GM19372 (cell line): ENCODE measurements around the gene TMEM161B.
"Not testable (repeated sequence)": the region's sequence is repeated elsewhere in the genome, so short reads cannot be mapped to it uniquely, and the experiment has no call there.

Experiments
- ATAC-seq: cut with Tn5 transposase; IDR thresholded peaks from one replicate; pipeline ENCODE4 v1.9.1; 2021; ENCODE audit warnings: mild to moderate bottlenecking, low read depth, moderate library complexity; ENCODE audit not compliant: unreplicated experiment

The TMEM161B gene

DNA sequence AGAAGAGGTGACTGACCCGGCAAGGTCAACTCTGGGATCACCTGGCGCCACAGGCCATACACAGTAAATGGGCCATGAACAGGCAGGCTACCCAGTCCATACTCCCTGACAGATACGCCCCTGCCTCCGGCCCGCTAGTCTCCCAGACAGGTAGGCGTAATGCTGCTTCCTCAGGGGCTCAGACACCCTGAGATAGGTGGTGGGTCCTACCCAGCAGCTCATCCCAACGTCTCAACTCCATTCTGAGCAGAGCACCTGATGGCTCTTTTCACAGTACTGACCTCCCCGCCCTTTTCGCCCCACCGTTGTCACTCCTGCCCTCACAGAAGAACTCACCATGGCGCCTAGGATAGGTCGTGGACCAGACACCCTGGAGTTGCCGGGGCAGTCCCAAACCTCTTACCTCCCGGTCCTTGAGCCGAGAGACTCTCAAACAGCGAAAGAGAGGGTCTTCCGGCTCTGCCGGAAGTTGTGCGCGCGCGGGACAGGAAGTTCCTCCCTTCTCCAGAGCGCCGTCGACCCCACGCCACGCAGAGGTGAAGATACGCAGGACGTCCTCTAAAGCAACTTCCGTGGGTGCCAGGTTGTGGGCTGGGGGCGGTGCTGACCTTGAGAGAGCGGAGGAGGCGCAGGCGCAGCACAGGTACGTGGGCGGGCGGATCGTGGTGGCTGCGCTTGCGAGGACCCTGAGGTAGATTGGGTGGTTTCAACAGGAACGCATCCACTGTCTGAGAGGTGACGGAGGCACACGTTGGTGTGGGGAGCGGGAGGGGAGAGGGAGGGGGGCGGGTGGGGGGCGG, at the start of gene TMEM161B:
TMEM161B (minus strand) TSS at position 461 of the 800 bp plus-strand sequence; CDS start at position 339, 122 bp downstream.
- peak; percentile 98 for ATAC-seq

DNA sequence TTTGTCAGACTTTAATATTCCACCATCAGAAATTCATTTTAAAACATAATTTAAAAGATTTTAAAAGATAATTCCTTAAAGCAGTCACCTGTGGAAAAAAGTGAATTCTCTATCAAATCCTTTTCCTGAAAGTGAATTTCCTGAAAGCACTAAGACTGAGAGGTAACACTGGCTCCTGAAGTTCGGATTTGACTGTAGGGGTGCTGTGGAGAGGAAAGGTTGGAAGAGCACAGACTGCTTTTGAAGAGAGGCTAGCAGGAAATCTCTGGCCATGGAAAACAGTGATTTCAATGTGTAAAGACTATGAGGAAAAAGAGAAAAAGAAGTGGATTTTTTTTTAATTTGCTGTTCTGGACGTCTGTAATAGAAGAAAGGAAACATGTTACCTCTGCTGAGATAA, 35.7 kb upstream of the TMEM161B start:
- ATAC-seq, result no peak

DNA sequence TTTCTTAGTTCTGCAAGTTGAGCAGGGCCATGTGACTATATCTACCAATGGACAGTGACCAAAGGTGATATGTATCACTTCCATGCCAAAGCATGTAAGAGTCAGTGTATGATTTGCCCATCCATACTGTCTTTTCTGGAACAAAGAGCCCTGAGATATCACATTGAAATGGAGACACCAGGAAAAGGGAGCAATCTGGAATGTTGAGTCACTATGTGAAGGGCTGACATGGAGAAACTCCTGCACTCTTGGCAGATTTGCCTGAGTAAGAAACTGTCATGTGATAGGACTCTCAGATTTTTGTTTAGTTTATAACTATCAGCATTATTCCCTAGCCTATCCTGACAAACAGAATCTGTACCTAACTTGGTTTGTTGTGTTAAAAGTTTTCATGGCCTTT, 29.8 kb upstream of the TMEM161B start:
- no peak for ATAC-seq

DNA sequence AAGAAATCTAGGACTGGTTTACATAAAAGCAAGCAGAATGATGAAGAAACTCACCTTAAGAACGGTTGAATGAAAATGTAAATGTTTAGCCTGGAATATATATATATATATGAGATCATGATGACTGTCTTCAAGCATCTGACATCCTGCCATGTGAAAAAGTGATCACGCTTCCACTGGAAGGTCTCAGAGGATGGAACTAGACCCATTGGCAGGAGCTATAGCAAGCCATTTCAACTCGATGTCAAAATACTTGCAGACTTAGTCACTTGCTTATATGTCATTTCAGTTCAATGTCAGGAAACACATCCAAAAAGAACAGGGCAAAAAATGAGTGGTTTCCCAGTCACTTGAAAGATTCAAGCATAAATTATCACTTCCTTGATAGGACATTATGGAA, 22.2 kb upstream of the TMEM161B start:
- no peak for ATAC-seq

DNA sequence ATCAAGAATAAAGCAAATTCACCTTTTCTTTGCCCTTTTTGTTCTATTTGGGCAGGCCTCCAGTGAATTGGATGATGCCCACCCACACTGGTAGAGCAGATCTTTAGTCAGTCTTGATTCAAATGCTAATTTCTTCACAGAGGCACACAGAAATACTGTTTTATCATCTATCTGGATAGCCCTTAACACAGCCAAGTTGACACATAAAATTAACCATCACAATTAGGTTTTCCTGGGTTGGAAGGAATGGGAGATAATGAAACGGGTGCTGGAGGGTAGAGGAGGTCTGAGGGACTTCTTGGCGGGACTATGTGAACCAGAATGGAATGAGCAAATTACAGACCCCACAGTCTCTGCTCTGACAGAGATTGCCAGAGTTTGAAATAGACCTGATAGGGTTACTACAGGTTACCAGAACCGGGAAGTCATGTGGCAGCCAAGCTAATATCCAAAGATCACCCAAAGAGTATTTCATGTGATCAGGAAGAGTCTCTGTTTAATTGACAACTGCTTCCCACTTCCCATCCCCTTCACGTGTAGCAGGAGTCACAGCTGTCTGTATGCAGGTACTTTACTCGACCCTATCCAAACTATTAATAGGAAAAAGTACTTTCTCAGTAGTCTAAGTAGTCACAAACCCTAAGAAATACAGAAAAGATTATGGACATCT, 20.0 kb upstream of the TMEM161B start:
- no peak for ATAC-seq

DNA sequence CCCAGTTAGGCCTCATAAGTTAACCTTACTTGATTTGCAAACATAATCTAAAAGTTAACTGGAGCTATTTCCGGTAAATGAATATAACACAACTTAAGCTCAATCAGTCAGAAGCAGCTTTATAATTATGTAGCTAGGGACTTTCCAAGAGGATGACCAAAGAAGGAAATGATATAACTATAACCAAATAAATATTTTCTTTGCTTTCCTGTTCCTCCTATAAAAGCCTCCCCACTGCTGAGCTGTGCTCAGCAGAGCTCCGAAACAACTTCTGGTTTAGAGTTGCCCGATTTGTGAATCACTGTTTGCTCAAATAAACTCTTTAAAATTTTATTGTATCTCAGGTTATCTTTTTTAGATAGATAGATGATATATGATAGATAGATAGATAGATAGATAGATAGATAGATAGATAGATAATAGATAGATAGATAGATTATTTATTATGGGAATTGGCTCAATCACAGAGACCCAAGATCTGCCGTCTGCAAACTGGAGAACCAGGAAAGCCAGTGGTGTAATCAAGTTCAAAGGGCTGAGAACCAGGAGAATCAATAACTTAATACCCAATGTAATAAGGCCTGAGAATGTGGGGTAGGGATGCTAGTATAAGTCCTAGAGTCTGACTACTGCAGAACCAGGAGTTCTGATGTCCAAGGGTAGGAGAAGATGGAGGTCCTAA, 19.3 kb upstream of the TMEM161B start:
- ATAC-seq, result no peak

DNA sequence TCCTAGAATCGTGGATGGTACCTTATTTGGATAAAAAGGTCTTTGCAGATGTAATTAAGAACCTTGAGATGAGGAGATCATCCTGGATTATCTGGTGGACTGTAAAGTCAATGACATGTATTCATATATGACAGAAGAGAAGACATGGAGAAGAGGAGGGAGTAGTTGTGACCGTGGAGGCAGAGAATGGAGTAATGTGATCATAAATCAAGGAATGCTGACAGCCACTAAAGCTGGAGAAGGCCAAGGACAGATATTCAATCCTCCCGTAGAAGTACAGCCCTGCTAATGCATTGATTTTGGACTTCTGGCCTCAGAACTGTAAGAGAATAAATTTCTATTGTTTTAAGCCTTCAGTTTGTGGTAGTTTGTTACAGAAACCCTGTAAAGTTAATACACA, 18.7 kb upstream of the TMEM161B start:
- no peak for ATAC-seq

DNA sequence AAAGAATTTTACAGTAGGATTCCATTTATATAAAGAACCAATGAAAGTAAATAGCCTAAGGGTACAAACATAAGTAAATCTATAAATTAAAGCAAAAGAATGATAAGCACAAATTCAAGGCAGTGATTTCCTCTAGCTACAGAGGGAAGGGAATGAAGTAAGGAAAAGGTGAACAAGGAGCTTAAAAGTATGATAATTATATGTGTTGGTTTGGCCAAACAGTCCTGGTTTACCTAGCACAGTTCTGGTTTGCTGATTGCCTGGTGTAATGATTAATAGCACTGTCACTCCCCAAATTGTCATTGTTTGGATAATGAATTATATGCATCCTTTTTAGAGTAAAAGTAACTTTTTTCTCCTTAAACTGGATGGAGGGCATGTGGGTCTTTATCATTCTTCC, 15.0 kb upstream of the TMEM161B start:
- ATAC-seq, result no peak

DNA sequence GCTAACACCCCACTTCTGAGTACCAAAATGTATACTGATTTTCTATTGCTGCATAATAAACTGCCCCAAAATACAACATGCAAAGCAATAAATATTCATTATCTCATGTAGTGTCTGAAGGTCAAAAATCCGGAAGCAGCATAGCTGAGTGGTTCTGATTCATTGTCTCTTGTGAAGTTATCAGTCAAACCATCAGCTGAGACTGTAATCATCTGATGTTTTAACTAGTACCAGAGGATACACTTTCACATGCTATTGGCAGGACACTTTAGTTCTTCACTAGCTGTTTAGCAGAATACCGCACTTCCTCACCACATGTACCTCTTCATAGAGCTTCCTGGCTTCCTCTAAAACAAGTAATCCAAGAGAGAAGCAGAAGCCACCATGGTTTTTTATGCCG, 12.7 kb upstream of the TMEM161B start:
- ATAC-seq, result no peak

DNA sequence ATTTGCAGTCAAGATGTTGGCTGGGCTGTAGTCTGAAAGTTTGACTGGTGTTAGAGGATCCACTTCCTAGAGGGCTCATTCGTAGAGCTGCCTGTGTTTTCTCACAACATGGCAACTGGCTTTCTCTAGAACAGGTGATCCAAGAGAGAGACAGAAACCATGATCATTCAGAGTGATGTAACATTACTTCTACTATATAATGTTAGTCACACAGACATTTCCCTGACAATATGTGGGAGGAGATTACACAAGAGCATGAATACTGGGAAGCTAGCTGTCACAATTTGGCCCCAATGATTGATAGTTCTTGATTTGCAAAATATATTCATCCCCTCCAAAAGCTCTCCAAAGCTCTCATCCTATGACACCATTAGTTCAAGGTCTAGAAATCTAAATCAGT, 10.9 kb upstream of the TMEM161B start:
- ATAC-seq, result no peak

DNA sequence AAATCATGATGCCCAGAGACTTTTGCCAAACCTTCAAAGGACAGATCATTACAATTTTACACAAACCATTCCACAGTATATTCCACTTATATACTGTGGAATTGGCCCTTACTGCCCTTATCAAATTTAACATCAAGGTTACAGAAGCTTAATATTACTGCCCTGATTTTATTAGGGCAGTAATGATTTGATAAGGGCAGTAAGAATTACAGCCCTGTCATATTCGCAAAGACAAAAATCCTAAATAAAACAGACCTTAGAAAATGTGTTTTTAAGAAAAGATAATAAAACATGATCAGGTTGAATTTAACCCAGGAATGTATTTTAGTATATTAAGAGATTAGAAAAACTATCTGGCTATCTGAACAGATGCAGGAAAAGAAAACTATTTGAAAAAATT, 7.7 kb upstream of the TMEM161B start:
- ATAC-seq, result no peak

DNA sequence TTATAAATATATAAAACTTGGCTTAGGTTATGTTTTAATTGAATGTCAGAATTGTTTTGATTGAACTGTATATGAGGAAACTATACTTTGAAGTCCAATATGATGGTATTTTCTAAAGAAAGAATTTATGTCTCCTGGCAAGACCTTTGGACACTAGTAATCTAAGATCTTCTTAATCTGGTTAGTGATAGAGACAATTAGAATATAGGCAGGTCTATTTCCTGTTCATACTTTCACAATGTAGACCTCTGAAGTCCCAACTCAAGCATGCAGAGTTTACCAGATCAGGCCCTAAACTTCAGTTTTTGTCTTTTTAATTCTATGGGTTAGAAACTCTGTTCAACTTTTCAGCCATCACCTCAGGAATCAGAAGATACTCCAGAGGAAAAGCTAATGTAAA, 6.9 kb upstream of the TMEM161B start:
- no peak for ATAC-seq

DNA sequence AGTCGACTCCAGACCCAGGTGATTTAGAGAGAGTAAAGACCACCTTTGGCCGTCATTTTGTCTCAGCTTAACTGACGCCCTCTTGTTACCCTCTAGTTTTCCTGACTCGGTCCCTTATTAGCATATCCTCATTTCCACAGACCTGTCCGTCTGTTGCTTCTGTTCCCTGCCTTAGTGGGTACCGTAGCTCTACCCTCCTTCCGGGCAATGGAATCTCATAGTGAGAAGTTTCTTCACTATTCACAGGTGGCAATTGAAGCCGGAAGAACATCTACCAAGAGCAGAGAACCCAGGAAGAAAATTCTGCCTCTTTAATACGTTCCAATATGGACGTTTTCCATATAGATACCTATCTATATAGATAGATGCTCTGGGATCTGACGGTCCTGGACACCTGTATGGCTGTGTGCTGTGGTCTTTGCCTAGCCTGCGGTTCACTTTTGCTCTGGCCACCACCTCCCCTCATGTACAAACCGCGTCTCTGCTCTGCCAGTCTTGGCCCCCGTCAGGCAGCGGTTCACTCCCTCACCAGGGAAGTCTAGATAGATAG, 652 bp upstream of the TMEM161B start:
- peak; percentile 3 for ATAC-seq

DNA sequence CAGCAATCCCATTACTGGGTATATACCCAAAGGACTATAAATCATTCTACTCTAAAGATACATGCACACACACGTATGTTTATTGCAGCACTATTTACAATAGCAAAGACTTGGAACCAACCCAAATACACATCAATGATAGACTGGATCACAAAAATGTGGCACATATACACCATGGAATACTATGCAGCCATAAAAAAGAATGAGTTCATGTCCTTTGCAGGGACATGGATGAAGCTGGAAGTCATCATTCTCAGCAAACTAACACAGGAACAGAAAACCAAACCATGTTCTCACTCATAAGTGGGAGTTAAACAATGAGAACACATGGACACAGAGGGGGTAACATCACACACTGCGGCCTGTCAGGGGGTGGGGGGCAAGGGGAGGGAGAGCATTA, 4.1 kb downstream of the TMEM161B start:
- ATAC-seq, result not testable (repeated sequence)

DNA sequence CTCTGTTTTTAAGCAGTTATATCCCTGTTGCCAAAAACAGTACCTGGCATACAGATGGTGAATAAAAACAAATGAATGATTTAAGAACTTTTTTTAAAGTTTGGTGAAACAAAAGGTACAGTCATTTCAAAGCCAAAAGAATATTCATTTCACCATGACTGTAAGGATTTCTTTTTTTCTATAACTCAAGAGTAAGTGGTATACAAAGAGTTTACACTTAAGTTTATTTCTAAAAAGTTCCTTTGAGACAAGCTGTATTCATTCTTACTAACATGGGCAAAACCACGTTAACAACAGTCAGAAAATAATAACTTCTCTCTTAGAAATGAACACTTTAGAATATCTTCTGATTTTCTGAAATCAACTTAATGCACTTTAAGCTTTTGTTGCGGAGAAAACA, 5.3 kb downstream of the TMEM161B start:
- no peak for ATAC-seq

DNA sequence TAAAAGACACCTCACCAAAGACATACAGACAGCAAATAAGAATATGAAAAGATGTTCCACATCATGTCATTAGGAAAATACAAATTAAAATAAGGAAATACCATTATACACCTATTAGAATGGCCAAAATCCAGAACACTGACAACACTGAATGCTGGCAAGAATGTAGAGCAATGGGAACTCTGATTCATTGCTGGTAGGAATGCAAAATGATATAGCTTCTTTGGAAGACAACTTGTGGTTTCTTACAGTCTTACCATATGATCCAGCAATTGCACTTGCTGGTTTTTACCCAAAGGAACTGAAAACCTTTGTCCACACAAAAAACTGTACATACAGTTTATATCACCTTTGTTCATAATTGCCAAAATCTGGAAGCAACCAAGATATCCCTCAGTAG, 6.5 kb downstream of the TMEM161B start:
- no peak for ATAC-seq

DNA sequence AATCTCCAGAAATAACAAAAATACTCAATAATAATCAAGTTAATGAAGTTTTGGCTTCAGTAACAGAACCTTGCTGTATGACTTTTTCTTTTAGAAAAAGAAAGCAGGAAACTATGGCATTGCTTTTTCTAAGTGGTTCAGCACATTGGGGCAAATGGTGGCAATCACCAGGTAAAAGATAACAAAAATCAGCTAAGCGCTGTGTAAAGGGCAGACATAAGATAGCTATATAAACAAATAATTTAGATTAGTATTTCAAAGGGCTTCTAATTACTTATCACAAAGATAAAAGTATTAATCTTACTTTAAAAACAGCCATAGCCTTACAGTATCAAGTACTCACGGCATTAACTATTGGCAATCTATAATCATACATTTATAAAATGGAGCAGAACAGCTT, 10.0 kb downstream of the TMEM161B start:
- ATAC-seq, result no peak

DNA sequence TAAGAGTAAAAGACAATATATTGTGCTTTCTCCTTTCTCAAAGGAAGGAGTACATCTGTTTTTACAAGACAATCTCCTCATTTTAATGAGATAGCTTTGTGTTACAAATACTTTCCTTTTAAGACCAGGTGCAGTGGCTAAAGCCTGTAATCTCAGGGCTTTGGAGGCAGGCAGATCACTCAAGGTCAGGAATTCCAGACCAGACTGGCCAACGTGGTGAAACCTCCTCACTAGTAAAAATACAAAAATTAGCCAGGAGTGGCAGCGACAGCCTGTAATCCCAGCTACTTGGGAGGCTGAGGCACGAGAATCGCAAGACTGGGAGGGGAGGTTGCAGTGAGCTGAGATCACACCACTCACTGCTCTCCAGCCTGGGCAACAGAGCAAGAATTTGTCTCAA, 11.8 kb downstream of the TMEM161B start:
- ATAC-seq, result no peak

DNA sequence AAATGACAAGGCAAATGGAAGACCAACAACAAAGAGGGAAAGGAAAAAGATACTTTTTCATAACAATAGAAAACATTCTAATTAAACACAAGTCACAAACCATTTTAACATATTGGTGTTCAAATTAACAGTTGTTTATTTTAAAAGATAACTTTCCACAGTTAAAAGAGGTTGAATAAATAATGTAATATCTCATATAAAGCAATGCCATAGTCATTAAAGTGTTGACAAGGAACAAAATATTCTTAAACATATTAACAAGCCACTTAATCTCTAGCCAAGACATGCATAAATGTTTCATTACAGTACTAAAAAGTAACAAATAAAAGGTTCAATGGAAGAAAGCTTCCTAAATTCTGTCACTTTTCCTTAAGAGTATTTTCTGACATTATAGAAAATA, 12.6 kb downstream of the TMEM161B start:
- ATAC-seq, result no peak

DNA sequence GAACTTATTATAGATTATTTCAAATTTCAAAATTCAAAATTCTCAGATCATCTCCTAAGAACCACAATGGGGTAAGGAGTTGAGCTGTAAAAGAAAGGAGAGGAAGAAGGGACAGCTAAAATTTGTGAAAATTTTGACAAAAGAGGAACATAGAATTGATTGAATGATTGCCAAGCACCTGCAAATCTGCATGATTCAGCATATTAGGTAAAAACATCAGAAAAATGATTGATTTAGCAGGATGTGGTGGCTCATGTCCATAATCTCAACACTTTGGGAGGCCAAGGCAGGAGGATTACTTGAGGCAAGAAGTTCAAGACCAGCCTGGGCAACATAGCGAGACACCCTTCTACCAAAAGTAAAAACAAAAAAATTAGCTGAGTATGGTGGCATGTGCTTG, 14.3 kb downstream of the TMEM161B start:
- ATAC-seq, result no peak

DNA sequence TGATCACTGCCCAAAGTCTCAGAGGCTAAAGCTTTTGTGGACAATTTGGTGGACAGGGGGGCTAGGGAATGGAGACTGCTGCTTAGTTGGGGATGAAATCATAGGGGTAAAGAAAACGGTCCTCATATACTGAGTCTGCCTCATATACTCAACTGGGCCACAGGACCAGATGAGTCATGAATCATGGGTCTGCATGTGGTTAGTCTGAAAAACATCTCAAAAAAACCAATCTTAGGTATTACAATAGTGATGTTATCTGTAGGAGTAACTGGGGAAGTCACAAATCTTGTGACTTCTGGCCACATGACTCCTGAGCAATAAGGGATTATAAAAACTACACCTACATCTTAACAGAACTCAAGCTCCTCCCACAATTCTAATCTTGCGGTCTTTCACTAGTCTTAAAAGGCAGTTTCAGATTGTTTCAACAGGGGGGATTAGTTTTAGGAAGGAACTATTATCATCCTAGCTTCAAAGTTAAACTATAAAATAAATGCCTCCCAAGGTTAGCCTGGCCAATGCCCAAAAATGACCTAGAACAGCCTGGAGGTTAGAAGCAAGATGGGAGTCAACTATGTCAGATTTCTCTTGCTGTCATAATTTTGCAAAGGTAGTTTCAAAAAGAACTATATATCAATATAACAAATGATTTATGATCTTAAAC, 17.5 kb downstream of the TMEM161B start:
- no peak for ATAC-seq
